Measurements from ENCODE around the gene SP5.

- TF ChIP-seq CTCF (IDR thresholded peaks at IDR 0.05; ENCODE audit: poor library complexity): no peak
- TF ChIP-seq EZH2 (IDR thresholded peaks at IDR 0.05; ENCODE audit: borderline replicate concordance): no peak
- no peak for TF ChIP-seq EZH2phosphoT487 (IDR thresholded peaks at IDR 0.05; ENCODE audit: low read depth, severe bottlenecking, unreplicated experiment)
Measured at GRCh38 chr2:170694316-170694715, 20.8 kb upstream of the SP5 start.
